ENCODE results near the gene ATP5F1B. TPM values are rescaled to one million over a fixed set of nuclear protein-coding genes. Genes with fewer than 3 reads are reported as not detected.

ATP5F1B gene
- polyA plus RNA-seq, 2 of the 4 experiments (the other 2 are of a cell fraction) = 778 to 1,500 TPM

- Histone ChIP-seq H3K27ac (peak overlapping the region in 1 of 2 experiments; percentile 44; a peak in 3 of 6 replicates), H3K4me2 (peak overlapping the region; percentile 97), H3K4me3 (no peak overlapping the region), H3K4me1 (peaks cover 42% of the 10 kb centered on the region), H3K9me3 (no peaks in the 10 kb centered on the region)
- no peak for FAIRE-seq
- 22% methylated on average over 13 of the region's 13 CpGs for WGBS (ENCODE audit: missing lambda C conversion rate)
- ChIA-PET CTCF (interaction anchor here (1.0 to 1.8 kb wide), 4 partner anchors 38 to 118 kb away, joined by 3 to 8 read pairs (median 4); no protein-coding TSS in a partner anchor), POLR2A (no interaction called here)
- DNase-seq (ENCODE audit: low read depth in 1 of 2, low spot score in 1 of 2) = peak; percentile 34 to 60
- TF ChIP-seq RAD21 (conservative IDR thresholded peaks at IDR 0.05 in 1 of 2, IDR thresholded peaks at IDR 0.05 in 1 of 2) = no peak
- no peak for TF ChIP-seq CEBPB (IDR thresholded peaks at IDR 0.05)
- TF ChIP-seq CBX8 (IDR thresholded peaks at IDR 0.05) = no peak
- no peak for TF ChIP-seq GATA3 (IDR thresholded peaks at IDR 0.05; ENCODE audit: borderline replicate concordance)
- no peak for TF ChIP-seq RNF2 (IDR thresholded peaks at IDR 0.05; ENCODE audit: borderline replicate concordance, low read depth)
- TF ChIP-seq JUNB (IDR thresholded peaks at IDR 0.05) = no peak
- no peak for TF ChIP-seq ZC3H11A (IDR thresholded peaks at IDR 0.05)
- no peak for TF ChIP-seq ZNF302 (CRISPR knock-in tag; IDR thresholded peaks at IDR 0.05)
- no peak for TF ChIP-seq ZFP36 (IDR thresholded peaks at IDR 0.05; ENCODE audit: borderline replicate concordance, partially characterized antibody)
- TF ChIP-seq MYC (IDR thresholded peaks at IDR 0.05; ENCODE audit: borderline replicate concordance, low read length) = no peak
- no peak for ATAC-seq
Measured at GRCh38 chr12:56631790-56632700, 13.7 kb downstream of the ATP5F1B start.

GRCh38 chr12:56630180-56630632, 15.6 kb downstream of the ATP5F1B start, which contains the start of gene BAZ2A:
Gene BAZ2A, minus strand, starts transcription at chr12:56630326. Its CDS starts 12,796 bp downstream, at chr12:56617530.
- peak within 1 kb of the TSS; percentile 99 for H3K4me3 ChIP-seq
- CTCF ChIA-PET = interaction anchor here (1.0 to 1.9 kb wide), 6 partner anchors 9 to 481 kb away, joined by 3 to 7 read pairs (median 4); partner anchors contain the start of gene STAT6
- POLR2A ChIA-PET = interaction anchor here (0.6 to 1.6 kb wide), 2 partner anchors 58 to 458 kb away, joined by 3 to 6 read pairs; partner anchors contain the start of gene PTGES3
- peak within 1 kb of the TSS; percentile 88 for H3K4me2 ChIP-seq
- no peak for FAIRE-seq
- H3K4me1 ChIP-seq = peaks cover 42% of the 10 kb centered on the region
- peak; percentile 85 to 92 for DNase-seq (ENCODE audit: low read depth in 1 of 2, low spot score in 1 of 2)
- WGBS (ENCODE audit: missing lambda C conversion rate) = under 1% methylated on average over 15 of the region's 31 CpGs
- H3K9me3 ChIP-seq = no peaks in the 10 kb centered on the region
- ATAC-seq = peak; percentile 76 to 87
- peak within 1 kb of the TSS; percentile 97 to 99 for H3K27ac ChIP-seq
- TF ChIP-seq BHLHE40 (IDR thresholded peaks at IDR 0.05; ENCODE audit: low read depth, low read length) (no peak), KDM5A (IDR thresholded peaks at IDR 0.05) (no peak), CHD4 (IDR thresholded peaks at IDR 0.05; ENCODE audit: borderline replicate concordance) (no peak), REST (IDR thresholded peaks at IDR 0.05) (no peak), USF2 (IDR thresholded peaks at IDR 0.05) (no peak), ATOH8 (CRISPR knock-in tag; IDR thresholded peaks at IDR 0.05; ENCODE audit: low read depth) (no peak), CHD2 (IDR thresholded peaks at IDR 0.05; ENCODE audit: low read length, partially characterized antibody) (no peak), POLR2A (IDR thresholded peaks at IDR 0.05; ENCODE audit: low read length) (no peak), MAX (IDR thresholded peaks at IDR 0.05) (peak; percentile 94), RCOR1 (IDR thresholded peaks at IDR 0.05; ENCODE audit: low read depth, low read length) (no peak), ESRRA (IDR thresholded peaks at IDR 0.05; ENCODE audit: borderline replicate concordance, low read length) (no peak), JUNB (IDR thresholded peaks at IDR 0.05) (no peak), ELK1 (IDR thresholded peaks at IDR 0.05; ENCODE audit: low read depth, low read length) (no peak), RAD21 (conservative IDR thresholded peaks at IDR 0.05 in 1 of 2, IDR thresholded peaks at IDR 0.05 in 1 of 2) (no peak), PHF8 (IDR thresholded peaks at IDR 0.05; ENCODE audit: borderline replicate concordance, low read depth) (no peak), KDM1A (IDR thresholded peaks at IDR 0.05; ENCODE audit: low read depth) (no peak), CEBPB (IDR thresholded peaks at IDR 0.05) (no peak), SMC3 (IDR thresholded peaks at IDR 0.05) (no peak; the same call in 2 of the 3 replicates), NR3C1 (IDR thresholded peaks at IDR 0.05) (no peak), EHMT2 (IDR thresholded peaks at IDR 0.05; ENCODE audit: low read depth) (no peak), POLR2AphosphoS2 (conservative IDR thresholded peaks at IDR 0.05; ENCODE audit: low read length) (no peak), FOSL2 (IDR thresholded peaks at IDR 0.05) (no peak), FOSL2 (CRISPR knock-in tag; IDR thresholded peaks at IDR 0.05) (0 out of 2 replicates have a peak, but pooled peaks have one; percentile 11), CBX2 (IDR thresholded peaks at IDR 0.05; ENCODE audit: borderline replicate concordance, low read depth) (no peak)
